ENCODE data around the gene THSD7A.

THSD7A gene

DNA sequence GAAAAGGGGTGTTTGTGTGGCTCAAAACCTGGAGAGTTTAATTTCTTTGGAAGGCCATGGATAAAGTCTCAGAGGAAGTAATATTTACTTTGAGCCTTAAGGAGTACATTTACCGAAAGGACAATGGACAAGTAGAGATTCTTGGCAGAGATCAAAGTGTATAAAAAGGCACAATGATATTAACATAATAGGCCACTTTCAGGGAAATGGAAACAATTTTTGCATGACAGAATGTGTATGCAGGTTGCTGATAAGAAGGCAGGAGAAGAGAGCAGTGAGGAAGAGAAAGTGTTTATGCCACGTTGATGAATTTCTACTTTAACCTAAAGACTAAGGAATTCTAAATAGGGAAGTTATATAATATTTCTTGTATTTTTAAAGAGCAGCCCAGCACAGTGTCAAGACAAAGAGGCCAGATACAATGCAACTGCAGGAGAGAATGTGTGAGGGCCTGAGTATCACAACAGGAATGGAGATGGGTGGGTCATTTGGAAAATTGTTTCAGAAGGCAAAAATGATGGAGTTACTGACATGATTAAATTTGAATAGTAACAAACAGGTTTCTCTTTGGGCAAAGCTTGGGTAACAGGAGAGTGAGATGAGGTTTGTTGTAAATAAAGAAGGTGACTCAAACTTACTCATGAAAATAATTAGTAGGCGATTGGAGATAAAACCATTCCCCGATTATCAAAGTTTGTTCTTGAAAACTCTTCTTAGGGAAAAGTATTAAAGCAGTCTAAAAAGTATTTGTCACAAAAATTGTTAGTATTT, 84.1 kb downstream of the THSD7A start:
- no peak for DNase-seq

DNA sequence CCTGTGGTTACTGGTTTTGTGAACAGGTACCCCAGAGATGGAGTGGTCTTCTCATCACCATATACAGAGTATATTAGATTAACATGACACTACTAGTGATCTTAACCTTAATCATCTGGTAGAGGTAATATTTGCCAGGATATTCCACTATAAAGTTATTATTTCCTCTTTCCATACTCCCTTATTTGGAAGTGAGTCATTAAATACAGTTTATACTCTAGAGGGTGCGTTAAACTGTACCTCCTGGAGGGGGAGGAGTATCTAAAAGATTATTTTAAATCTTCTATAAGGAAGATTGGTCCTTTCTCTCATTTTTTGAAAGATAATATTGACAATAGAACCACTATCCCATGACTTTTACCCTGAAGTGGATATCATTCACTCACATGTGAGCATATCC, 85.4 kb downstream of the THSD7A start:
- no peak for DNase-seq

DNA sequence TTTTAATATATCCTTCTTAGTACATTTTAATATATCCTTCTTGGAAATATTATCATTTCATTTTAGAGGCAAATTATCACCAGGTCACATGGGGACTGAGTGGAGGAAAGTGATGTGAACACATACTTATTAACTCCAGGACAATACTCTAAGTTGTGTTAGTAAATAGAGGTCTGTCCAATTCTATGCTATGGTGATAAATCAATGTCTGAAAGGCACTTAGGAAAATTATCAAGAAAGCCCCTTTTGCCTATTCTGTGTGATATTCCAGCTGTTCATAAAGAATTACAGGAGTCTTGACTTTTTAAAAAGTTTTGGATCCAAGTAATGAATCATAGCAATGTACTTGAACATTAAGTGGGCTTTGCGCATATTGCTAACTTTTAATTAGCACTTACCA, 88.5 kb downstream of the THSD7A start:
- DNase-seq = no peak

DNA sequence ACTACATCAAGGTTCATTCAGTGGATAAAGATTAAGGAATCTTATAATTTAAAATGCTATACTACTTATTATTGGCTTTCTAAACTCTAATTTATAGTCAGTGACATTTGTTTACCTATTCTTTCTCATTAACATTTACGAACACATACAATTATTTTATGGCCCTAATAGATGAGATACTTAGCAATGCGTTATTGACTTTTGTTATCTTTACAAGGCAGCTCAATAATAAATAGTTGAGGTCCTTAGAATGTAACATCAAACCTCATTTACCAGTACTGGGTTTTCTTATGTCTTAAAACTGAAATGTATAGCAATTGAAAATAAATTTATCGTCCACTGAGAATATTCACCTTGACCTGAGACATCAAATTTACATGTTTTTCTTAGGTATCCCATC, 89.0 kb downstream of the THSD7A start:
- no peak for DNase-seq

DNA sequence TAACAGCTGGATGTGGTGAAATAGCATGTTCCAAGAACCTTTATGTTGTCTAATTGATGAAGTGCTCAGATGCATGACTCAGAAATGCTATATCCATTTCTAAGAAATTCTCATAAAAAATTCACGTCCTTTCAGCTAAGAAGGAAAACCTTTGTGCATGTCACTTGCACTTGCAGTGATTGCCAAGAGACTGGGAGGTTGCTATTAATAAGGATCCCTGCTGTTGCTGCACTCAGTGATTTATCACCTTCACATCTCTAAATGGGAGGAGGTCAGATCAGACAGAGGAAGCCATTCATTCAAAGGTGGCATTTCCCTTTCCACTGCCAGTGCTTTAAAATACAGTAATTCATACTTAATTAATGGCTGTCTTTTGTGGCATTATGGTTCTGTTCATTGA, 89.5 kb downstream of the THSD7A start:
- DNase-seq = no peak

DNA sequence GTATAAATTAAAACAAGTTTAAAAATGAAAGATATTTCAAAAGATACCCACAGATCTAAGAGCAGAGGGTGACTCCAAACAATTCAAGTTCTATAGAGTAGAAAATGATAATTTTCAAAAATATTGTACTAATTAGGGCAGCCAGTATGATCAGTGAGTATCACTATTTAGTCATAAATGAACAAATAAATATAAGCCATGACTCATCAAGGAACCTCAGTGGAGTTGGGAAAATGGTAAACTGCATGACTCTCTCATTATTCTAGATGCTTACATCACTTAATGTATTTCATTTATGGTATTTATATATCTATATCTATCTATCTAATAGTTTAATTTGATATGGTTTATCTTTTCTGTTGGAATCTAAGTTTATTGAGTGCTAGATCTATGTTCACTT, 94.3 kb downstream of the THSD7A start:
- no peak for DNase-seq

DNA sequence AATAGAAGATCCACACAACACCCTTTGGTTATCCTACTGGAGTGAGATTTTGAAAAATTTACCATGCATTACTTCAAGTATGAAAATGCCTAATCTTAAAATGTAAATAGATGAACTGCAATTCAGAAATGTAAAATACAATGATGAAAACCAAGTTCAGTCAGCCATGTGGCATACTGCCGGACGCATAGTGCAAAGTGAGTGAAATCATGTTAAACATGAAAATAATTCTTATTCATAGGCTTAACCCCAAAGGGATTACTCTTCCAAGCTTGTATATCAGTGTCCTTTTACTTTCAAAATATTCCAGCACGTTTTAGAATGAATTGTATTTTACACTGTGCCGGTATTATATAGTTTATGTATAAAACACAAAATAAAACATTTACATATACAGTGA, 99.8 kb downstream of the THSD7A start:
- DNase-seq = no peak

DNA sequence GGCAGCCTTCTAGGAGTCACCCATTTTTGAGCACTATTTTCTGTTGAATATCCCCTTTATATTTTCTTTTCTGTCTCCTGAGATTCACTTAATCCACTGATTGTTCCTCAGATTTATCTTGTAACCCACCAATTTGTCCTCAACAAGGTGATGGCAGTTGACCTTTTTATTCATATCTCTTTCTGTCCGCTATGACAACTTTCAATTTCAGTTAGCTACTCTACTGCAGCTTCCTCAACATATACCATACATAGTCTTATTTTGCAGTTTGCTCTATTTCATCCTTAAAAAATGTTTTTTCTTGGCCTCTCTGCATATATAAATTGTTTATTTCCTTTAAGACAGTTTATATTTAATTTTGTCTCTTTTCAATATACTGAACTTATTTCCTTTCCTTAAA, 101.3 kb downstream of the THSD7A start:
- DNase-seq = no peak

DNA sequence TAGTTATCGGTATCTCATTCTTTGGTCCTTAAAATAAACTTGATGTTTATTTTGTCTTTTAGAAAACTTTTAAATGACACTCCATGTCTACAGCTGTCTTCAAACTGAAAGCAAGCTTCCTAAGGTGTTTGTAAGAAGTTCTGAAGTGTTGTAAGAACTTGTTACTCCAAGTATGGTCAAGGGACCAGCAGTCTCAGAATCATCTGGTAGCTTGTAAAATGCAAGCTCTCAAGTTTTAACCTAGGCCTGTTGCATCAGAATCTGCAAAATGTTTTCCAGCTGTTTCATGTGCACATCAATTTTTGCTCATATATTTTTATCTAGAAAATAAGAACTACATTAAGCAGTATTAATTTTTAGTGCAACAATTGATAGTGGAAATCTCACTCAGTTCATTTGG, 104.1 kb downstream of the THSD7A start:
- no peak for DNase-seq

DNA sequence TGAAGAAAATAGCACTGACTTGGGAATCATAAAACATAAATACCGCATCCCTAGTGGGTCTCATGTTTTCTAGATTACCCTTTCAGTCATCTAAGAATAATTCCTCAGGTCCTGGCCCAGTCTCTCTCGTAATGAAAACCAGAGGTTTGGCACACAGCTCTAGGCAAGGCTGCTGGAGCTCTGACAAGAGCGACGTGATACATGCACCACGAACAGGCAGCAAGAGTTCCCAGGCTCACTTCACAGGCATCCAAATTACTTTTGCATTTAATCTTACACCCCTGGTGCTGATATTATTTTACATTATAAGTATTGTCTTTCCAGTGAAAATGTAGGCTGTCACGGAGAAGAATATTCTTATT, 105.2 kb downstream of the THSD7A start:
- DNase-seq = no peak

DNA sequence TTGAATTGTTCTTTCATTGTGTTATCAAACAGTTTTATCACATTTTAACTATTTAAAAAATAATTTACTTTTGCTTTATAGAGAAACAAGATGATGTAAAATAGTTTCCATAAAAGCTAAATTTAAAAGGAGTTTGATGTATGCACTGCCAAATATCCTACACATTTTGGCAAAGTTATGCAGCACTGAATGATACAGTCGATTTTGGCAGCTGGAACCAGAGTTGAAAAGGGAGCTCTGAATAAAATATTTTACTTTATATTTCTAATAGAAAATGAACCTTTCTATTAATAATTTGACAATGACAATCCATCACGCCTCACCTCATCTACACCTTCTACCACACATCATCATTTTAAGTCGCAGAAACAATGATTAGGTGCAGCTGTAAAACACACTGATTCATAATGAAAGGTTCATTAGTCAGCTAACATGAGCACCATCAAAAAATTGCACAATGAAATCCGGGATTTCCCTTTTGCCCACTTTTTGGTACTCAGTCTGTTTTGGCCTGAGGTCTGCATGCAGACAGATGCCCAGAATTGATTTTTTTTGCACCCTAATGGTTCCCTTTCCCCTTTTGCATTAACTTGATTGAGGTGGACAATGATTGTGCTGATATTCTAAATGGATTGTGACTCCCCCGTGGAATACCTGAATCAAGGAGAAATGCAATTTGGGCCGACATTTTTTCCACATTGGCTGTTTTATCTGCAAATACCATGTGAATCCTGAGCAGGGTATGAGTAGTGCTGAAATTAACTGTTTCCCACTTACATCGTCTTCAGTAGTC, 105.8 kb downstream of the THSD7A start:
- no peak for DNase-seq

DNA sequence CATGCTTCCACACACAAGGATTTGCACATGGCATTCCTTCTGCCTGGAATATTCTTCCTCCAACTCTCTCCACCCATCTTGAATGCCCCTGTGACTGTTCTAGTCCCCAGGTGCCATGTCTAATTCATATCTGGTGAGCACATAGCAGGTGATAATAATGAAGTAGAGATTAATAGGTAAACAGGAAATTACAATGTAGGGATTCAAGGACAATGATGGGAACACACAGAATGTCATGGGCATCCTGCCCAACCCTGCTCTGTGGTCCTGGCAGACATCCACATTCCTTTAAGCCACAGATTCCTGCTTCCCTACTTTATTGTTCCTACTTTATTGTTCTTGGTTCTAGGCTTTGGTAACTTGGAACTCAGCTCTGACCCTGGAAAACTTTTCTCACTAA, 115.8 kb downstream of the THSD7A start:
- no peak for DNase-seq

DNA sequence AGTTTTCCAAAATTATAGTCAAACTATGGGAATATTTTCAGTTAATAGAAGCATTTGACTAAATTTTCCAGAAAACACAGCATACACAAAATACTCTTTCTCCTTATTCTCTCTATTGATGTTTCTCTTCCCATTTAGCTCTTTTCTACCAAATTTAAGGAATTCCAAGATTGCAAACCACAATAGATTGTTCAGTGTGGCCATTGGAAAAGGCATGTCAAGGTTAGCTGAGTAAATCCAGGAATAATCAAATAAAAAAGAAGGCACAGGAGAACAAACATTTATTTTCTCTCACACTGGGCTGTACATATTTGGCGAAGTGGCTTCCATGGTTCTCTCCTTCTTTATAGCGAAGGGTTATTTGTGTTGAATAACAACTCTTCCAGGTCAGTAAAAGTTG, 117.3 kb downstream of the THSD7A start:
- no peak for DNase-seq

DNA sequence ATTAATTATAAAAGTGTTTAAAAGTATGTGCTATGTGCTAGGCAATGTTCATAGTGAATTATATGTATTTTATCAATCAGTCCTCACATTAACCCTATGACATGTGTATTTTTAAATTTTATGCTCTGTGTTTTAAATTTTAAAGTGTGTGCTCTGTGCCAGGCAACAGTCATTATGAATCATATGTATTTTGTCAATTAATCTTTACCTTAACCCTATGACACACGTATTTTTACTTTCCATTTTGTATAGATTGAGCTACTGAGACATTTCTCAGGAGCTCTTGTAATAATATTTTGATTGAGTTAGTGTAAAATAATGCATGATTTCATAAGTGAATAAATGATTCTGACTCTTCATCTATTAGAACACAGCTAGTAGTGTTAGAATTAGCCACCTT, 117.8 kb downstream of the THSD7A start:
- no peak for DNase-seq

DNA sequence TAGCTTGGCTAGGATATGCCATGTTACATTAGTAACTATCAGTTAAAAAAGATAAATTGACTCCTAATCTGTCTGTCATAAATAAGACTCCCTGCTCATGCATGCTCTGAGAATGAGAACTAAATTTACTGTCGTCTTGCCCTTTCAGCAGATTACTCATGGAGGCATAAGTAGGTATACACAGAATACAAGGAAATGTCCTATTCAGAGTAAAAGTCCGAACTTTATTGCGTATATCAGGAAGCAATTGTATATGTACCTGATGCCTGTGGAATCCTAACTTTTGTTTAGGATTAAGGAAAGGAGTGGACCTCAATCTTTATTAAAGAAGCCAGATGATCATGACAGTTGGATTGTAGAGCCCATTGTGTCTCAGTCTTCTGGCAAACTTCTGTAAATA, 118.6 kb downstream of the THSD7A start:
- no peak for DNase-seq

DNA sequence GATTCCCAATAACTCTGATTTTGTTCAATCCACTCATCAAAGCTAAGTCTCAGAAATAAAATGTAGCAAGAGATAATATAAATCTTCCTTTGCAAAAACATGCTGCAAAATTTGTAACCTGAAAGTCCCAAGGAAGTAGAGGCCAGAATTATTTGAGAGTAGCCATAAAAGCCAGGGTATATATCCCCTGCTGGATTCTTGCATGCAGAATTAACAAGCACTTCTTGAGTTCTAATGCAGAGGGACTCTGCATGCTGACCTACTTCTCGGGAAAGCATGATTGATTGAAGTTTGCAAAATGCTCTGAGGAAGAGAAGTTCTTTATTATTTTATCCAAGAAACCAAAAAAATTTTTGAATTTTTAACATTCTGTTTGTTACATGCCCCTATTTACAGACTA, 121.6 kb downstream of the THSD7A start:
- DNase-seq = no peak

DNA sequence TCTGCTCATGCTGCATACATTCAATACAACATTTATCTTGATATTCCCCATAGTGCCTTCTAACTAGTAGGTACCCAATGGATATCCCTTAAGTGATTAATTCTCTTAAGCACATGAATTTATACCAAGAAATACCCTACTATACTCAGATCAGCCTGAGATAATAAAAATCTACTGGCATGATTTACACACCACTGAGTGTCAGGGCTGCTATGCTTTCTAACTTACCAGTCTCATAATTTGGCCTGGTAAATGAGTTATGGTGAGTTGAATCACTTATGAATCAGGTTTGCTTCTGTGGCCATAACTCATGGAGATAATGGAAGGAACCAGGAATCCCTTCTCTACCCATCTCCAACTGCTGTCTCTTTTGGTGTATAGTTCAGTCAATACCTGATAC, 122.8 kb downstream of the THSD7A start:
- no peak for DNase-seq

DNA sequence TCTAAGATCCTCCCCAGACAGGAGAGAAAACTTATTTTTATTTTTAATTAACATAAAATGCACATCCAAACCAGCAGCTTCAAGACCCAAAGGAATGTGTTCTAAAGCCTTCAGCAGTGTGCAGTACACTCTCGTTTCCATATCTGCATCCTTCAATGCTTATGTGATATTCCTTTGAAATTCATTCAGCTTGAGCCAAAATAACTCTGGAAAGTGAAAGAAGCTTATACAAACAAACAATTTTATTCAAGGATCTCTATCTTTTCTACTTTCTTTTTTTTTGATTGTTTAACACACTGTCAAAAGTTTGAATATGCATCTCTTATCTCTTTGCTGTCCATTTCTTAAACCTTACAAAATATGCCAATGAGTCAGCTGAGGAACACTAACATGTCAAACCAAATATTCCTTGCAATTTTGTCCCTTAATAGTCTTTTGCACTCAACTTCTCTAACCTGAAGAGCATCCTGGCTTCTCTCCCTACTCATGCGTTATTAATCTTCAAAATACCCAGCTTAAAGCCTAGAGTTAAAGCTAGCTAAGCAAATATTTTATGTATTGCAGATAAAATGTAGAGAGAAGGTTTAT, 124.3 kb downstream of the THSD7A start:
- DNase-seq = no peak

DNA sequence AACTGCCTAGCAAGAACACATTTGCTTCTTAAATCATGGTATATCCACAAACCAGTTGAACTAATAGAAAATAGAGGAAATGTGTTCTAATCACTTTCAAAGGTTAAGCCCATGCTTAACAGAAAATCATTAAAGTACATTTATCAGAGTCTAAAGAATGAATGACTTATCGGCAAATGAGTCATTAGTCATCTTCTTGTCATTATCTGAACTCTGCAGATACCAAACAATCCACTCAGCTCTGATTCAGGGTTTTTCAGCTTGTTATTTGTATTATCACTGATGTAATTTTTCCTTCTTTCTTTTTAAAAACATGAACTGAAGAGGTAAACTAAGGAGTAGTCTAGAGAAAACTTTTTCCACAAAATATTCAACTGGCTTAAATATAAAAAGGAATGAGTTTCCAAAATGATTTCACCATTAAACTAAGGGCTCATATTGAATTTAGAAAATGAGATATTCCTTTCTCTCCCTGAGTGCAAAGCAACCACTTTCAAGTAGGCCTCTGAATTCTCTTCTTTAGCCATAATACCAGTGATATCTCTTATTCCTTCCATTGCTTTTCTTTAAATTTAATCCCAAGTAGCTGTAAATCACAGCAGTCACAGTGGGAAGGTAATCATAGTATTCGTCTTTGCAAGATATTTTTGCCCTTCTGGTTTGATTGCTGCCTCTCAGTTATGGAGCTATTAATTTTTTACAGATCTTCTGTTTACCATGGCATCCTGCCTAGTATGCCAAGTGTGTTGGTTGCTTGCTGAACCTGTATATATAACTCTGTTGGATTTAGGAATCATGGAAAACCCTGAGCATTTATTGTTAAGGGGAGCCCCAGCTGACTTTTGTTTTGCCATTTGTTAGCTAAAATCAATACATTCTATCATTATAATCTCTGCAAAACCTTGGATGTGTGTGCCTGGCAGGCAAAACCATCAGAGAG, 125.1 kb downstream of the THSD7A start:
- no peak for DNase-seq

DNA sequence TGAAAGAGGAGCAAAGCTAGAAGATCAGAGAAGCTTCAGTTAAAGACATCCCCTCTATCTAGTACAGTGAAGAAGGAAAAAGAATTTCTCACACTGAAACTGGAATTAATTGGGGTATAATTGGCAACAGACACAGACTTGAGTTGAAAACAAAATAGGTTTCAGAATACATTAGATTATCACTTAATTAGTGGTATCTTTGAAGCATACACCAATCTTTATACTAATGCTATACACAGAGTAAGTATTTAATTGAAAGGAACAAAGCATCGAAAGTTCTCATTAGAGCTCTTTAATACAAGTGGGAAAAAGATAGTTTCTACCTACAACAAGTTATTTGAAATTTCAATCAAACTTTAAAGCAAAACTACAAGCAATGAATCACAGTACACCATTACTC, 128.2 kb downstream of the THSD7A start:
- DNase-seq = no peak

DNA sequence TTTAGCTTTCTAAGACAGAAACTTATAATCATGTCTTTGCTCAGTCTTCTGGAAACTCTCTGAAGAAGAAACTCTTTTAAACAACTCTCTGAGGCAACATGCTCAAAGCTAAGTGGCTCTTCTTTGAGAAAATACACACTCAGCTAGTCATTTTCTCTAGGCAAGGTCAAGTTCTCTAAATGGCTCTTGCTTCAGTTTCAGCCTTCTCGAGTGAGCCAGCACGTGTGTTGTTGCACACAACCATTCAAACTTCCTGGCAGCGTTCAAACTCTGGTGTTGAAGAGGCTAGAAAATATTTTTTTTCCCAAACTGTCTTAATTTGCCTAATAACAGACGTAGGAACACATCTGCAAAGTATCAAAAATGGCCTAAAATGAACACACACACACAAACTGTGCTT, 129.1 kb downstream of the THSD7A start:
- no peak for DNase-seq

DNA sequence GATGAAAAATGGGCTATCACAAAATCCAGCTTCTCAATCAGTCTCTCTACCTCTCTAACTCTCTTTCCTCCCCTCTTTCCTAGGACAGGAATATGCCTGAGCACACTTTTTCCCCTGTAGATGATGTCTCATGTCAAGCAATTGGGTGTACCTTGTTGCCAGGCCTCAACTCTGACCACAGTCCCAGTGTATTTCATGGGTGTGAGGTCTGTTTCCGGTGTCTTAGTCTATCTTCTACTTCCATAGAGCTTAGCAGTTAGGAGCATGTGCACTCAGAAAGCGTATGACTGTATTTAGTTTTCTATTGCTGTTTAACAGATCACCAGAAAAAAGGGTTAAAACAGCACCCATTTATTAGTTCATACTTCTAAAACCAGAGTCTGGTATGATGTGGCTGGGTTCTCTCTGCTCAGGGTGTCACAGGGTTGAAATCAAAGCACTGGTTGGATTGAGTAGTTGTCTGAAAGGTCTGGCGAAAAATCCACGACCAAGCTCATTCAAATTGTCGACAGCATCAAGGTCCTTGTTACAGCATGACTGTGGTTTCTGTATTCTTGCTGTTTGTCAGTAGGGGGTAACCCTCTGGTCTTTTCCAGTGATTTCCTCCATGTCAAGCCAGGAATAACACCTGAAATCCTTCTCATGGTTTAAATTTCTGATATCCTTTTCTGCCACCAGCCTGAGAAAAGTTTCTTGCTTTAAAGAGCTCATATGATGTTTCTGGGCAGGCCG, 130.0 kb downstream of the THSD7A start:
- DNase-seq = no peak

DNA sequence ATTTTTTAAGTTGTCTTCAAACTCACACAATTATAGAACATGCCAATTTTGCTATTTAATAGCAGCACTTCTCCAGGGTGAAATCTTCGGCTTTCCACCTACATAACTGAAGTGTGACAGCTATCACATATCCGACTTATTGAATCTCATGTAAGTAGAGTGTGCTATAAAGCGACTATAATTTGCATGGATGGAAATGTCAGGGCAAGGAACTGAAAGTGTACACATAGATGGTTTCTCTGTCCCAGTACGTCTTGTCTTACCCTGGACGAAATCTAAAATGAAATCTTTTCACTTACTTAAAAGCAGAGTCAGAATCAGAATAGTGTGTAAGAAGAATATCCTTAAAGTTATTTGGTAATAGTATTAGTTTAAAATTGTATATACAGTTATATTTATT, 132.3 kb downstream of the THSD7A start:
- DNase-seq = no peak

Measured in KG1 (cell line).